Parathyroid adenoma (tissue), 2 donors: ENCODE results near the gene EHD2.
A peak's percentile ranks its signal among the peaks of the same experiment; 100 is the strongest.

Experiments used
- H2AFZ ChIP-seq: fragments of 300-600 bp; sonication (generic); one replicate; pipeline ENCODE4 v1.7.0; 2017; ENCODE audit warnings: antibody characterized with exemption, mild to moderate bottlenecking
- H3K27ac ChIP-seq: fragments of 300-600 bp; sonication (generic); one replicate; pipeline ENCODE4 v1.7.0; 2017
- H3K27me3 ChIP-seq: fragments of 300-600 bp; sonication (generic); one replicate; pipeline ENCODE4 v1.7.0; 2017; ENCODE audit warnings: low read length; ENCODE audit not compliant: control insufficient read depth, insufficient read depth
- H3K36me3 ChIP-seq: fragments of 300-600 bp; sonication (generic); one replicate; pipeline ENCODE4 v1.7.0; 2017; ENCODE audit warnings: low read length; ENCODE audit not compliant: control insufficient read depth, insufficient read depth
- H3K4me1 ChIP-seq: fragments of 300-600 bp; sonication (generic); one replicate; pipeline ENCODE4 v1.7.0; 2017; ENCODE audit warnings: control low read depth
- H3K4me2 ChIP-seq: fragments of 300-600 bp; sonication (generic); one replicate; pipeline ENCODE4 v1.7.0; 2017; ENCODE audit warnings: low read length
- H3K4me3 ChIP-seq: fragments of 300-600 bp; sonication (generic); one replicate; pipeline ENCODE4 v1.7.0; 2017; ENCODE audit warnings: low read depth, low read length
- H3K79me2 ChIP-seq: fragments of 300-600 bp; sonication (generic); one replicate; pipeline ENCODE4 v1.7.0; 2017; ENCODE audit warnings: control low read depth
- H3K9ac ChIP-seq: fragments of 300-600 bp; sonication (generic); one replicate; pipeline ENCODE4 v1.7.0; 2017; ENCODE audit warnings: mild to moderate bottlenecking
- H3K9me3 ChIP-seq: fragments of 300-600 bp; sonication (generic); one replicate; pipeline ENCODE4 v1.7.0; 2017; ENCODE audit warnings: low read length; ENCODE audit not compliant: control insufficient read depth
- CTCF ChIP-seq: fragments of 300-600 bp; sonication (generic); IDR thresholded peaks from one replicate; pipeline ENCODE4 v1.7.0; 2017; ENCODE audit warnings: antibody characterized with exemption, mild to moderate bottlenecking
- donor health status: primary hyperparathyroidism.

Gene EHD2

GRCh38 chr19:47703301-47703700 is 9.9 kb upstream of the EHD2 start:
- Histone ChIP-seq H3K9me3 (no peaks in the 10 kb centered on the region), H2AFZ (no peak overlapping the region), H3K27ac (no peak overlapping the region), H3K4me2 (no peak overlapping the region), H3K9ac (no peak overlapping the region), H3K36me3 (no peaks in the 10 kb centered on the region), H3K4me3 (no peak overlapping the region), H3K4me1 (no peaks in the 10 kb centered on the region), H3K79me2 (peaks cover 2% of the 10 kb centered on the region), H3K27me3 (no peaks in the 10 kb centered on the region)
- no peak for TF ChIP-seq CTCF

- Histone ChIP-seq H3K4me2 (no peak overlapping the region), H3K9me3 (no peaks in the 10 kb centered on the region), H3K79me2 (peaks cover 1% of the 10 kb centered on the region), H3K27ac (no peak overlapping the region), H3K4me1 (no peaks in the 10 kb centered on the region), H2AFZ (no peak overlapping the region), H3K27me3 (no peaks in the 10 kb centered on the region), H3K4me3 (no peak overlapping the region), H3K36me3 (no peaks in the 10 kb centered on the region), H3K9ac (no peak overlapping the region)
- TF ChIP-seq CTCF = no peak
Measured at GRCh38 chr19:47704024-47704423, 9.2 kb upstream of the EHD2 start.

GRCh38 chr19:47704656-47705055 is 8.6 kb upstream of the EHD2 start:
- Histone ChIP-seq H3K4me3 (no peak overlapping the region), H3K9me3 (no peaks in the 10 kb centered on the region), H3K9ac (no peak overlapping the region), H3K36me3 (no peaks in the 10 kb centered on the region), H2AFZ (no peak overlapping the region), H3K4me2 (no peak overlapping the region), H3K27me3 (no peaks in the 10 kb centered on the region), H3K4me1 (no peaks in the 10 kb centered on the region), H3K27ac (no peak overlapping the region), H3K79me2 (no peaks in the 10 kb centered on the region)
- TF ChIP-seq CTCF = no peak

- Histone ChIP-seq H3K27me3 (no peaks in the 10 kb centered on the region), H3K9ac (no peak overlapping the region), H3K9me3 (no peaks in the 10 kb centered on the region), H3K79me2 (no peaks in the 10 kb centered on the region), H3K4me1 (no peaks in the 10 kb centered on the region), H3K4me2 (no peak overlapping the region), H2AFZ (peak overlapping the region; percentile 66), H3K4me3 (no peak overlapping the region), H3K36me3 (no peaks in the 10 kb centered on the region), H3K27ac (no peak overlapping the region)
- TF ChIP-seq CTCF = peak; percentile 71
Measured at GRCh38 chr19:47707135-47707925, 5.9 kb upstream of the EHD2 start.
